MCF 10A (cell line): Measurements from ENCODE around the gene MAP3K12. TPM values are rescaled to one million over a fixed set of nuclear protein-coding genes. Genes with fewer than 3 reads are reported as not detected.

Experiments
- BruUV-seq: library from RNA; stranded (reverse); fragments of 400-500 nt; replicated peaks from 2 replicates; lab custom pipeline; 2021; lab: Mats Ljungman, UMichigan
- CTCF ChIA-PET: fragments of 300-600 bp; sonication (Branson Sonifier 250); formaldehyde crosslinking; extraction: SDS; loops from one replicate; lab custom pipeline; 2021; ENCODE audit warnings: antibody characterized with exemption, inconsistent platforms; lab: Yijun Ruan, JAX
- POLR2A ChIA-PET: fragments of 300-600, 350-650 bp; sonication (Branson Sonifier 250); formaldehyde crosslinking; extraction: SDS; loops from one replicate; lab custom pipeline; 2020; ENCODE audit warnings: antibody characterized with exemption, inconsistent platforms; lab: Yijun Ruan, JAX
- DNase-seq: peaks from one replicate; pipeline ENCODE4 v3.0.0-alpha.2; 2018; ENCODE audit not compliant: unreplicated experiment
- H3K27ac Mint-ChIP-seq: one replicate; pipeline ENCODE4 v1.8.0; 2022; ENCODE audit warnings: mild to moderate bottlenecking, low read depth, mixed read lengths; ENCODE audit not compliant: unreplicated experiment
- H3K27me3 Mint-ChIP-seq: one replicate; pipeline ENCODE4 v1.8.0; 2022; ENCODE audit warnings: mixed read lengths; ENCODE audit not compliant: insufficient read depth, unreplicated experiment
- H3K36me3 Mint-ChIP-seq: one replicate; pipeline ENCODE4 v1.8.0; 2022; ENCODE audit warnings: mild to moderate bottlenecking, moderate library complexity, mixed read lengths; ENCODE audit not compliant: insufficient read depth, unreplicated experiment
- H3K4me1 Mint-ChIP-seq: one replicate; pipeline ENCODE4 v1.8.0; 2022; ENCODE audit warnings: mixed read lengths; ENCODE audit not compliant: insufficient read depth, unreplicated experiment
- H3K4me3 Mint-ChIP-seq: one replicate; pipeline ENCODE4 v1.8.0; 2022; ENCODE audit warnings: mild to moderate bottlenecking, moderate library complexity, mixed read lengths; ENCODE audit not compliant: unreplicated experiment
- H3K9me3 Mint-ChIP-seq: one replicate; pipeline ENCODE4 v1.8.0; 2022; ENCODE audit warnings: mixed read lengths; ENCODE audit not compliant: unreplicated experiment
- intact Hi-C: fragments of 100-400 bp; cut with micrococcal nuclease; formaldehyde crosslinking; loops from 2 replicates; pipeline ENCODE4 v1.14.1; 2022
- total RNA-seq: library from RNA; stranded (reverse); gene quantifications from 2 replicates; pipeline ENCODE4 v1.2.3, GENCODE V29; 2022
- TF ChIP-seq, protein P1 (sequence below): fragments of 200-600 bp; IDR thresholded peaks from one replicate; pipeline ENCODE4 v1.8.0; 2022; ENCODE audit warnings: antibody characterized with exemption, mild to moderate bottlenecking; ENCODE audit not compliant: unreplicated experiment

Gene MAP3K12
- total RNA-seq, 1 experiment from 2014 or later, result 4.6 TPM

DNA sequence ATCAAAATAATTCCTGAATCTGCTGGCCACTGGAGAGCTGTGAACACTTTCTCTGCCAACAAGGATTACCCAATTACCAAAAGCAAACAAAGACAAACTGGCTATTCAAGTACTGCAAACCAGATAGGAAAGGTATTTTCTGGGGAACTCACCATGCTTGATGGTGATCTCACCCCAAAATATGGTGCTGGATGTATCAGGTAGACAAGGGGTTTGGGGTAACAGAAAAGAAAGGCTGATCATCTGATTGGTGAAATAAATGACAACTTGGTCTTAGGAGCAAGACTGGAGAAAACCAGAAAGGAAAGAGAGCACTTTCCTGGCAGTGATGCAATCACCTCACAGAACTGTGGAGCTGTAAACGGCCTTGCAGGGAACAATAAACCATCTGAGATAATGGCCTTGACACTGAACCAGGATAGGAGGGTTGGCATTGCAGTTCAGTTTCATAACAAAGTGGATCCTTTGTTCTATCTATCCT, 39.0 kb upstream of the MAP3K12 start:
- no peaks in the 10 kb centered on the region for H3K27me3 Mint-ChIP-seq
- intact Hi-C loops, result no loop called here

DNA sequence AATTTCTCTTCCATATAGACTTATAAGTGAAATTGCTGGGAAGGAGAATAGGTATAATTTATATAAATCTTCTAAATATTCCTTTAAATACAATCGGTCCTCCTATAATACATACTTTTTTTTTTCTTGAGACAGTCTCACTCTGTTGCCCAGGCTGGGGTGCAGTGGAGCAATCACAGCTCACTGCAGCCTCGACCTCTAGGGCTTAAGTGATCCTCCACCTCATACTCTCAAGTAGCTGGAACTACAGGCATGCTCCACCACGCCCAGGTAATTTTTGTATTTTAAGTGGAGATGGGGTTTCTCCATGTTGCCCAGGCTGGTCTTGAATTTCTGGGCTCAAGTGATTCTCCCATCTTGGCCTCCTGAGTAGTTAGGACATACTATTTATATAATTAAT, 37.7 kb upstream of the MAP3K12 start:
- no peaks in the 10 kb centered on the region for H3K27me3 Mint-ChIP-seq
- H3K36me3 Mint-ChIP-seq, result peaks cover 84% of the 10 kb centered on the region
- no peak for DNase-seq
- peaks cover 11% of the 10 kb centered on the region for H3K4me1 Mint-ChIP-seq
- ChIA-PET POLR2A (no interaction called here), CTCF (no interaction called here)
- BruUV-seq, result no TSS peak
- H3K4me3 Mint-ChIP-seq, result no peak overlapping the region
- H3K9me3 Mint-ChIP-seq, result no peaks in the 10 kb centered on the region
- TF ChIP-seq, protein P1, sequence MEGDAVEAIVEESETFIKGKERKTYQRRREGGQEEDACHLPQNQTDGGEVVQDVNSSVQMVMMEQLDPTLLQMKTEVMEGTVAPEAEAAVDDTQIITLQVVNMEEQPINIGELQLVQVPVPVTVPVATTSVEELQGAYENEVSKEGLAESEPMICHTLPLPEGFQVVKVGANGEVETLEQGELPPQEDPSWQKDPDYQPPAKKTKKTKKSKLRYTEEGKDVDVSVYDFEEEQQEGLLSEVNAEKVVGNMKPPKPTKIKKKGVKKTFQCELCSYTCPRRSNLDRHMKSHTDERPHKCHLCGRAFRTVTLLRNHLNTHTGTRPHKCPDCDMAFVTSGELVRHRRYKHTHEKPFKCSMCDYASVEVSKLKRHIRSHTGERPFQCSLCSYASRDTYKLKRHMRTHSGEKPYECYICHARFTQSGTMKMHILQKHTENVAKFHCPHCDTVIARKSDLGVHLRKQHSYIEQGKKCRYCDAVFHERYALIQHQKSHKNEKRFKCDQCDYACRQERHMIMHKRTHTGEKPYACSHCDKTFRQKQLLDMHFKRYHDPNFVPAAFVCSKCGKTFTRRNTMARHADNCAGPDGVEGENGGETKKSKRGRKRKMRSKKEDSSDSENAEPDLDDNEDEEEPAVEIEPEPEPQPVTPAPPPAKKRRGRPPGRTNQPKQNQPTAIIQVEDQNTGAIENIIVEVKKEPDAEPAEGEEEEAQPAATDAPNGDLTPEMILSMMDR, result no peak
- H3K27ac Mint-ChIP-seq, result no peak overlapping the region
- intact Hi-C loops, result no loop called here

More for the DNA sequence above, 39.0 kb upstream of the MAP3K12 start:
- Mint-ChIP-seq H3K4me1 (peaks cover 14% of the 10 kb centered on the region), H3K4me3 (no peak overlapping the region), H3K27ac (peak overlapping the region; percentile 49), H3K9me3 (no peaks in the 10 kb centered on the region), H3K36me3 (peaks cover 81% of the 10 kb centered on the region)
- no TSS peak for BruUV-seq
- DNase-seq, result peak; percentile 74
- ChIA-PET POLR2A (interaction anchor here (0.9 to 1.7 kb wide), 6 partner anchors 10 to 205 kb away, joined by 3 to 8 read pairs (median 4); partner anchors contain the start of genes ATF7, ATP5MC2 and TARBP2), CTCF (interaction anchor here (0.6 to 1.2 kb wide), 4 partner anchors 29 to 479 kb away, joined by 3 to 6 read pairs (median 4); partner anchors contain the start of gene ATP5MC2)
- TF ChIP-seq, protein P1, result no peak

DNA sequence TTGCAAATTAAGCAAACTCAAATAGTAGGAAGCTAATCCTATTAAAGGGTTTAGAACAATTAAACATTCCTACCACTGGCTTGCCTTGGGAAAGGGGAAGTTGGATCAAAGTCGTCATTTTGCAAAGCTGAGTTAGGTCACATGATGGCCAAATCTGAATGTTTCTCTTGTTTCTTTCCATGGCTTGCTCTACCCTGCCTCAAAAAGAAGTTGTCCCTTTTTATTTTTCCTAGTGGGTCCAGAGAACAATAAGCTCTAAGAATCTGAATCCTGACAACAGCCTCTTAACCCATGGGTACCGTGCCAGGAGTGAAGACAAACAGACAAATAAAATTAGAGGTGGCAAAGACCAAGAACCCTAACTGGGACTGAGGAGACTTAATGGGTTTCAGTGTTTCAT, 34.2 kb upstream of the MAP3K12 start:
- CTCF ChIA-PET, result interaction anchor here (1.5 kb wide), 1 partner anchor 11 kb away, joined by 5 read pairs; no protein-coding TSS in a partner anchor
- Mint-ChIP-seq H3K27ac (peak overlapping the region; percentile 40), H3K4me3 (no peak overlapping the region), H3K36me3 (peaks cover 84% of the 10 kb centered on the region), H3K4me1 (peaks cover 6% of the 10 kb centered on the region), H3K27me3 (no peaks in the 10 kb centered on the region), H3K9me3 (no peaks in the 10 kb centered on the region)
- POLR2A ChIA-PET, result interaction anchor here (1.5 kb wide), 2 partner anchors 10 to 11 kb away, joined by 3 to 4 read pairs; no protein-coding TSS in a partner anchor
- intact Hi-C loops, result no loop called here
- TF ChIP-seq, protein P1, result no peak
- no TSS peak for BruUV-seq
- DNase-seq, result no peak

DNA sequence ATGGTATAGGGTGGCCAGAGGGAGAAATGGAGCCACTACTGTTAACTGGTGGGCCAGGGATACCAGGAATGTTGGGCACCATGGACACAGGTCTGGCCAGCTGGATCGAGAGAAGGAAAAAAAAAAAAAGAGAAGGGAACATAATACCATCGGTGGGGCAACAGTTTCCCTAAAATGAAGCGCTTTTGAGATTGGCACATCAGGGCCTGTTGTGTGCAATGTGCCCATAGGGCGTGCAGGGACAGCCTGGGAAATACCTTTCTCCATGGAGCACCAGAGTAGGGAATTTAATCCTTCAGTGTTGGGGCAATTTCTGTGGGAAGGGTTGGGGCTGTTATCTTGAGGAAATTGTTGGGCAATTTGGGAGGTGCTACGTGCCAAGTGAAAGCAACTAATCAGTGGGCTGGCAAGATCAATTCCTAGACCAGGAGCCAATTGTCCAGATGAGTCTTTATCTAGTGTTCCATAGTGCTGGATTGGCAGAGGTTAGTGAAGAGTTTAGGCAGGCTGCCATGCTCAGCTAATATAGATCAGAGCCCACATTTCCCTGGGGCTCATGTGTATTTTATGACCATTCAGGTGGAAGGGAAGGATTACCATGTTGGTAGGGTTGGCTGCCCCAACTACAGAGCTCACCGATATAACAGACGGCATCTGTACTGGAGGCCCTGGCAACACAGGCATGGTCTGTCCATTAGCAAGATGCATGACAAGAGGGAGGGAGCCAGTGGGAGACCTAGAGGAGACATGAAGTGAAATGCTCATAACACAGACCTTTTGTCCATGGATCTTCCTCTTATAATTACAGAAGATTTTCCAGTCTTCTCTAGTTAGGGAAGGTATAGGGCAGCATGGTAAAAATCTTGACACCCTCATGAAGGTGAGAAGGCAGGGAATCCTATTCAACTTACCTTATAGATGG, 33.5 kb upstream of the MAP3K12 start:
- H3K9me3 Mint-ChIP-seq, result no peaks in the 10 kb centered on the region
- intact Hi-C loops, result no loop called here
- POLR2A ChIA-PET, result interaction anchor here (1.5 kb wide), 2 partner anchors 9 to 11 kb away, joined by 3 to 4 read pairs; no protein-coding TSS in a partner anchor
- H3K4me1 Mint-ChIP-seq, result no peaks in the 10 kb centered on the region
- TF ChIP-seq, protein P1, result no peak
- H3K36me3 Mint-ChIP-seq, result peaks cover 80% of the 10 kb centered on the region
- BruUV-seq, result no TSS peak
- CTCF ChIA-PET, result interaction anchor here (0.6 to 1.6 kb wide), 3 partner anchors 10 to 23 kb away, joined by 3 to 5 read pairs (median 4); no protein-coding TSS in a partner anchor
- DNase-seq, result no peak
- no peaks in the 10 kb centered on the region for H3K27me3 Mint-ChIP-seq
- H3K27ac Mint-ChIP-seq, result peak overlapping the region; percentile 40
- no peak overlapping the region for H3K4me3 Mint-ChIP-seq
